ENCODE measurements around the gene APBA2.

DNA sequence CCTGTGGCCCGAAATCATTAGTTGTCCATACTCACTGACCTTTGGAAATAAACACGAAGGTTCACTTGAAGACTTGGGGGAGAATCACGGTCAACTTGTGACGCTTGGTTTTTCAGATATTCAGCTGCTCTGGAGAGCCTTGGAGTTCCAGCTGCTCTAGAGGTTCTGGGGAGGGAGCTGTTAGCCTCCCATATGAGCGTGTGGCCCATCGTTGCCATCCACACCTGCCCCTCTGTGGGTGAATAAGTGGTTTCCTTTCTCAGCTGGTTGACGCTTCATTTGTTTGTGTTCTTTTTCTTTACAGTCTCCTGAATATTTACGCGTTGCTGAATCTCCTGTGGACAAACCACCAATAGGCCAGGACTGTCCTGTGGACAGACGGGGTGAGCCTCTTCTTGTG is 35.6 kb downstream of the APBA2 start:
- TF ChIP-seq, protein P1, sequence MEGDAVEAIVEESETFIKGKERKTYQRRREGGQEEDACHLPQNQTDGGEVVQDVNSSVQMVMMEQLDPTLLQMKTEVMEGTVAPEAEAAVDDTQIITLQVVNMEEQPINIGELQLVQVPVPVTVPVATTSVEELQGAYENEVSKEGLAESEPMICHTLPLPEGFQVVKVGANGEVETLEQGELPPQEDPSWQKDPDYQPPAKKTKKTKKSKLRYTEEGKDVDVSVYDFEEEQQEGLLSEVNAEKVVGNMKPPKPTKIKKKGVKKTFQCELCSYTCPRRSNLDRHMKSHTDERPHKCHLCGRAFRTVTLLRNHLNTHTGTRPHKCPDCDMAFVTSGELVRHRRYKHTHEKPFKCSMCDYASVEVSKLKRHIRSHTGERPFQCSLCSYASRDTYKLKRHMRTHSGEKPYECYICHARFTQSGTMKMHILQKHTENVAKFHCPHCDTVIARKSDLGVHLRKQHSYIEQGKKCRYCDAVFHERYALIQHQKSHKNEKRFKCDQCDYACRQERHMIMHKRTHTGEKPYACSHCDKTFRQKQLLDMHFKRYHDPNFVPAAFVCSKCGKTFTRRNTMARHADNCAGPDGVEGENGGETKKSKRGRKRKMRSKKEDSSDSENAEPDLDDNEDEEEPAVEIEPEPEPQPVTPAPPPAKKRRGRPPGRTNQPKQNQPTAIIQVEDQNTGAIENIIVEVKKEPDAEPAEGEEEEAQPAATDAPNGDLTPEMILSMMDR (IDR thresholded peaks at IDR 0.05) = no peak
- no peak for TF ChIP-seq POLR2A (IDR thresholded peaks at IDR 0.05)

Measured in tibial nerve (tissue), 3 donors.